Subcutaneous adipose tissue (tissue), 4 donors: Measurements from ENCODE around the gene PARD3. TPM values are rescaled to one million over a fixed set of nuclear protein-coding genes. Genes with fewer than 3 reads are reported as not detected.

Experiments
- total RNA-seq, 4 donors: library from RNA; depleted of rRNA; stranded (reverse); fragments of >200 nt; gene quantifications; one replicate each; pipeline ENCODE4 v1.1.0, GENCODE V29; 2016
- TF ChIP-seq, protein P1 (sequence below): fragments of 450-650 bp; IDR thresholded peaks from one replicate; pipeline ENCODE4 v1.5.1; 2016; ENCODE audit warnings: low read depth, mild to moderate bottlenecking, control low read depth, antibody characterized with exemption, moderate library complexity

The PARD3 gene
- total RNA-seq, 4 donors from 2014 or later, result 39.4 to 70.3 (median 45.0) TPM

GRCh38 chr10:34313888-34314287 is 501.2 kb downstream of the PARD3 start:
- TF ChIP-seq, protein P1, sequence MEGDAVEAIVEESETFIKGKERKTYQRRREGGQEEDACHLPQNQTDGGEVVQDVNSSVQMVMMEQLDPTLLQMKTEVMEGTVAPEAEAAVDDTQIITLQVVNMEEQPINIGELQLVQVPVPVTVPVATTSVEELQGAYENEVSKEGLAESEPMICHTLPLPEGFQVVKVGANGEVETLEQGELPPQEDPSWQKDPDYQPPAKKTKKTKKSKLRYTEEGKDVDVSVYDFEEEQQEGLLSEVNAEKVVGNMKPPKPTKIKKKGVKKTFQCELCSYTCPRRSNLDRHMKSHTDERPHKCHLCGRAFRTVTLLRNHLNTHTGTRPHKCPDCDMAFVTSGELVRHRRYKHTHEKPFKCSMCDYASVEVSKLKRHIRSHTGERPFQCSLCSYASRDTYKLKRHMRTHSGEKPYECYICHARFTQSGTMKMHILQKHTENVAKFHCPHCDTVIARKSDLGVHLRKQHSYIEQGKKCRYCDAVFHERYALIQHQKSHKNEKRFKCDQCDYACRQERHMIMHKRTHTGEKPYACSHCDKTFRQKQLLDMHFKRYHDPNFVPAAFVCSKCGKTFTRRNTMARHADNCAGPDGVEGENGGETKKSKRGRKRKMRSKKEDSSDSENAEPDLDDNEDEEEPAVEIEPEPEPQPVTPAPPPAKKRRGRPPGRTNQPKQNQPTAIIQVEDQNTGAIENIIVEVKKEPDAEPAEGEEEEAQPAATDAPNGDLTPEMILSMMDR, result no peak

DNA sequence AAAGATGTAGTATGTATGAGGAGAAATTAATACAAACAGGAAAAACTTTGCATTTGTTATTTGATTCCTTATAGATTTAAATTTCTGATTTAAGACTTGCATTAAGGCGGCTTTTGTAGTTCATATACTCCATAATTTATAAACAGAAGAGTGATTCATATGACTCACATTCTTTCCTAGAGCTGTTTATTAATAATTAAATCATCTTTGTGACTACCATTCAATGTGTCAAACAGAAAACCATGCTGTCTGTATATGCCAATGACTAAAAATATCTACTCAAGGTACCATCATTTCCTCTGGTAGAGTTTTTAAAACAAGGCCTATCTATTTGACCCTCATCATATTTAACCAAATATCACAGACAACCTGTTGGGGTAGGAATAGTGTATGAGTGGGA is 501.7 kb downstream of the PARD3 start:
- TF ChIP-seq, protein P1, result no peak

DNA sequence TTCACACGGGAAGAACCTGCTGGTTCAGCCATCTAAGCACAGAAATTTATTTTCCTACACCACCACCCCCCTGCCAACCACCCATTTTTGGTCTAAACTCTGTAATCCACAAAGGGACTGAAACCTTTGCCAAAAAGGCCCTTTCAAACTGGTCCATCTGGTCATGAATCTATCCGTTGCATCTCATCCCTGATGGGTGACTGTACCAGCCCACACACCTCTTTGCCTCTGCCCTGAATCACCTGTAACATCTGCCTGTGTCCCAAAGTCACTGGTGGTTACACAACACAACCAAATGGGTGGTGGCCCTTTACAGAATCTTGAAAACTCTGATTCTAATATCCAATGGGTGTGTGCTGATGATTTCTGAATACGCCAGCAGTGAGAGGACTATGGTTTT is 503.4 kb downstream of the PARD3 start:
- TF ChIP-seq, protein P1, result no peak

- TF ChIP-seq, protein P1, result no peak
These were observed 504.9 kb downstream of the PARD3 start for GRCh38 chr10:34310234-34310633.

- TF ChIP-seq, protein P1, result no peak
These were observed 509.9 kb downstream of the PARD3 start for GRCh38 chr10:34305189-34305588.

DNA sequence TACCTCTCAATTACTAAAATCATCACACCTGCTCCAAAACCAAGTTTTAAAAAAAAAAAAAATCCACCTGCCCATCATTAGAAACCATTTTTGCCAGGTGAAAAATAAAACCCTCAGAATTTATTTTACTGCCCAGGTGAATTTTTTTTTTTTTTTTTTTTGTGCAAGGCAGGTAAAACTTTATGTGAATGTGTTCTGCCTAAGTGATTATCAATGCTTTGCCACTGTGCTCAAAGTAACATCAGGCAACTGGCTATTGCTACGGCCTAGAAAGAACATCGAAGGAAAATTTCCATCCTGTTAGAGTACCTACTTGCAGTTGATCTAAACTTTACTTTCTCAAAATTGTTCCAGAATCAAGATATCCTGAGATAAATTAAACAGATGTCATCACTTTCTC is 512.1 kb downstream of the PARD3 start:
- TF ChIP-seq, protein P1, result no peak

- TF ChIP-seq, protein P1, result no peak
These were observed 515.9 kb downstream of the PARD3 start for GRCh38 chr10:34299105-34299611.
